B cell (primary cell): ENCODE results near the gene VWA3B. TPM values are rescaled to one million over a fixed set of nuclear protein-coding genes. Genes with fewer than 3 reads are reported as not detected.

ENCODE experiments used
- ATAC-seq: fragments of 200-7000 bp; cut with Tn5 transposase; one replicate; pipeline ENCODE4 v1.10.0; 2021; ENCODE audit warnings: low read depth, mild to moderate bottlenecking, moderate number of reproducible peaks, moderate library complexity
- CTCF ChIA-PET: fragments of 350-600 bp; sonication (Branson Sonifier 250); formaldehyde crosslinking; loops from one replicate; lab custom pipeline; 2021; ENCODE audit warnings: antibody characterized with exemption, inconsistent platforms; lab: Charles Lee
- POLR2A ChIA-PET: fragments of 350-600 bp; sonication (Branson Sonifier 250); formaldehyde crosslinking; loops from one replicate; lab custom pipeline; 2021; ENCODE audit warnings: antibody characterized with exemption; lab: Charles Lee
- DNase-seq: peaks from one replicate; pipeline ENCODE4 v3.0.0; 2013
- H2AFZ ChIP-seq: 2 replicates; pipeline ENCODE4 v1.6.1; 2012; ENCODE audit warnings: mild to moderate bottlenecking, low read depth, low read length; ENCODE audit not compliant: insufficient read depth, poor library complexity, severe bottlenecking
- H3K27ac ChIP-seq, 2 donors: 1 replicate in 1 of 2; 2 replicates in 1 of 2; pipeline ENCODE4 v1.5.1; 2012 to 2013; ENCODE audit warnings: low read length in 2 of 2, mild to moderate bottlenecking in 2 of 2, moderate library complexity in 1 of 2
- H3K27me3 ChIP-seq, 4 experiments: fragments of 200-600 bp in 1 of 4; sonication (generic) in 1 of 4; replicated peaks in 1 of 4; 1 replicate in 2 of 4; 2 replicates in 2 of 4; pipeline versions ENCODE4 v1.6.1 to v1.7.0; 2013 to 2016; ENCODE audit warnings: low read length in 3 of 4, mild to moderate bottlenecking in 2 of 4, mixed read lengths in 1 of 4, moderate library complexity in 1 of 4; ENCODE audit not compliant: insufficient read depth in 4 of 4, control insufficient read depth in 3 of 4; ENCODE audit errors: control extremely low read depth in 1 of 4
- H3K36me3 ChIP-seq, 2 experiments: replicated peaks in 1 of 2; 1 replicate in 1 of 2; 2 replicates in 1 of 2; pipeline versions ENCODE4 v1.6.1 to v1.7.1; 2013; ENCODE audit warnings: low read length in 1 of 2; ENCODE audit not compliant: insufficient read depth in 2 of 2, control insufficient read depth in 1 of 2; ENCODE audit errors: control extremely low read depth in 1 of 2, extremely low read depth in 1 of 2
- H3K4me1 ChIP-seq, 2 donors: fragments of 200-600 bp in 1 of 2; sonication (generic) in 1 of 2; 1 replicate in 1 of 2; 2 replicates in 1 of 2; pipeline versions ENCODE4 v1.5.1 to v1.6.1; 2013 to 2017; ENCODE audit warnings: low read length in 2 of 2; ENCODE audit not compliant: control insufficient read depth in 2 of 2, insufficient read depth in 2 of 2
- H3K4me2 ChIP-seq: replicated peaks from 2 replicates; pipeline ENCODE3; 2012; ENCODE audit warnings: mild to moderate bottlenecking, low read depth, low read length; ENCODE audit not compliant: poor library complexity, severe bottlenecking
- H3K4me3 ChIP-seq, 5 experiments: fragments of 200-600 bp in 1 of 5; sonication (generic) in 1 of 5; 1 replicate in 3 of 5; 2 replicates in 2 of 5; pipeline versions ENCODE4 v1.5.1 to v1.7.0; 2011 to 2016; ENCODE audit warnings: low read length in 4 of 5, mild to moderate bottlenecking in 4 of 5, low read depth in 2 of 5, control low read depth in 1 of 5, moderate library complexity in 1 of 5; ENCODE audit not compliant: insufficient read depth in 1 of 5; ENCODE audit errors: control extremely low read depth in 1 of 5, extremely low read depth in 1 of 5
- H3K79me2 ChIP-seq: fragments of 200-600 bp; sonication (generic); one replicate; pipeline ENCODE4 v1.6.0; 2016; ENCODE audit warnings: low read length; ENCODE audit not compliant: control insufficient read depth, insufficient read depth
- H3K9ac ChIP-seq: fragments of 200-600 bp; sonication (generic); 2 replicates; pipeline ENCODE4 v1.6.1; 2017; ENCODE audit warnings: mild to moderate bottlenecking, low read length, moderate library complexity
- H3K9me3 ChIP-seq, 3 donors: one replicate each; pipeline versions ENCODE4 v1.6.1 to v1.7.1; 2013; ENCODE audit warnings: low read length in 2 of 3; ENCODE audit not compliant: control insufficient read depth in 2 of 3, insufficient read depth in 1 of 3; ENCODE audit errors: control extremely low read depth in 1 of 3
- H4K20me1 ChIP-seq: 2 replicates; pipeline ENCODE4 v1.6.0; 2012; ENCODE audit warnings: mild to moderate bottlenecking, low read length; ENCODE audit not compliant: insufficient read depth, control insufficient read depth, poor library complexity, severe bottlenecking
- H3K27ac Mint-ChIP-seq: one replicate; pipeline ENCODE4 v1.8.0; 2021; ENCODE audit warnings: mixed read lengths
- H3K27me3 Mint-ChIP-seq: one replicate; pipeline ENCODE4 v1.8.0; 2021; ENCODE audit warnings: mixed read lengths
- H3K4me1 Mint-ChIP-seq: one replicate; pipeline ENCODE4 v1.8.0; 2021; ENCODE audit warnings: mixed read lengths
- H3K4me3 Mint-ChIP-seq: one replicate; pipeline ENCODE4 v1.8.0; 2021; ENCODE audit warnings: mixed read lengths
- H3K9me3 Mint-ChIP-seq: one replicate; pipeline ENCODE4 v1.8.0; 2022; ENCODE audit warnings: mixed read lengths; ENCODE audit not compliant: insufficient read depth
- EZH2 ChIP-seq: IDR thresholded peaks from 2 replicates; pipeline ENCODE4 v1.6.1; 2012; ENCODE audit warnings: borderline replicate concordance, low read depth, mild to moderate bottlenecking, moderate library complexity, low read length; ENCODE audit not compliant: insufficient read depth, poor library complexity, severe bottlenecking
- WGBS: methylation state at CpG from one replicate; pipeline ENCODE4 v1.1.5; 2013; ENCODE audit warnings: missing lambda C conversion rate; ENCODE audit not compliant: insufficient coverage; 5-methylcytosine and 5-hydroxymethylcytosine counted together
- intact Hi-C: fragments of 100-400 bp; cut with micrococcal nuclease; formaldehyde crosslinking; loops from one replicate; pipeline ENCODE4 v1.10.0; 2022
- polyA plus RNA-seq: library from polyadenylated mRNA; depleted of rRNA; stranded (reverse); fragments of >200 nt; gene quantifications from 2 replicates; pipeline ENCODE4 v1.2.3, GENCODE V29; 2012
- total RNA-seq, 2 donors: library from RNA; stranded (reverse); fragments of 120-200 nt in 1 of 2; gene quantifications; 1 replicate in 1 of 2; 2 replicates in 1 of 2; pipeline versions ENCODE4 v1.2.3 to v1.2.4, GENCODE V29; 2013 to 2022
- TF ChIP-seq, protein P1 (sequence below): fragments of 200-600 bp; IDR thresholded peaks from one replicate; pipeline ENCODE4 v1.8.0; 2022; ENCODE audit warnings: antibody characterized with exemption, mild to moderate bottlenecking

Gene VWA3B
- total and polyA plus RNA-seq, 2 donors (not counting 1 experiment from before 2014, with no cell fraction given) = not detected

- no peak overlapping the region for H3K4me2 ChIP-seq
- WGBS = 94% methylated on average over 2 of the region's 6 CpGs
- POLR2A ChIA-PET = no interaction called here
- no peak overlapping the region for H3K27ac ChIP-seq
- CTCF ChIA-PET = interaction anchor here (1.0 kb wide), 1 partner anchor 10 kb away, joined by 3 read pairs; no protein-coding TSS in a partner anchor
- no peaks in the 10 kb centered on the region for H3K27me3 Mint-ChIP-seq
- intact Hi-C loops = no loop called here
- no peaks in the 10 kb centered on the region for H4K20me1 ChIP-seq
- no peaks in the 10 kb centered on the region for H3K36me3 ChIP-seq
- no peaks in the 10 kb centered on the region for H3K79me2 ChIP-seq
- DNase-seq = no peak
- H2AFZ ChIP-seq = no peak overlapping the region
- no peak for ATAC-seq
- no peak for TF ChIP-seq EZH2
- TF ChIP-seq, protein P1, sequence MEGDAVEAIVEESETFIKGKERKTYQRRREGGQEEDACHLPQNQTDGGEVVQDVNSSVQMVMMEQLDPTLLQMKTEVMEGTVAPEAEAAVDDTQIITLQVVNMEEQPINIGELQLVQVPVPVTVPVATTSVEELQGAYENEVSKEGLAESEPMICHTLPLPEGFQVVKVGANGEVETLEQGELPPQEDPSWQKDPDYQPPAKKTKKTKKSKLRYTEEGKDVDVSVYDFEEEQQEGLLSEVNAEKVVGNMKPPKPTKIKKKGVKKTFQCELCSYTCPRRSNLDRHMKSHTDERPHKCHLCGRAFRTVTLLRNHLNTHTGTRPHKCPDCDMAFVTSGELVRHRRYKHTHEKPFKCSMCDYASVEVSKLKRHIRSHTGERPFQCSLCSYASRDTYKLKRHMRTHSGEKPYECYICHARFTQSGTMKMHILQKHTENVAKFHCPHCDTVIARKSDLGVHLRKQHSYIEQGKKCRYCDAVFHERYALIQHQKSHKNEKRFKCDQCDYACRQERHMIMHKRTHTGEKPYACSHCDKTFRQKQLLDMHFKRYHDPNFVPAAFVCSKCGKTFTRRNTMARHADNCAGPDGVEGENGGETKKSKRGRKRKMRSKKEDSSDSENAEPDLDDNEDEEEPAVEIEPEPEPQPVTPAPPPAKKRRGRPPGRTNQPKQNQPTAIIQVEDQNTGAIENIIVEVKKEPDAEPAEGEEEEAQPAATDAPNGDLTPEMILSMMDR = no peak
- no peaks in the 10 kb centered on the region for H3K4me1 ChIP-seq
- H3K27ac Mint-ChIP-seq = no peak overlapping the region
- no peaks in the 10 kb centered on the region for H3K27me3 ChIP-seq
- no peak overlapping the region for H3K4me3 ChIP-seq
- no peak overlapping the region for H3K9ac ChIP-seq
- H3K4me3 Mint-ChIP-seq = no peak overlapping the region
- H3K4me1 Mint-ChIP-seq = no peaks in the 10 kb centered on the region
- H3K9me3 ChIP-seq = no peaks in the 10 kb centered on the region
- no peaks in the 10 kb centered on the region for H3K9me3 Mint-ChIP-seq
Measured at GRCh38 chr2:98060277-98060676, 26.7 kb upstream of the VWA3B start.

- CTCF ChIA-PET = no interaction called here
- 93% methylated on average over 2 of the region's 4 CpGs for WGBS
Measured at GRCh38 chr2:98063291-98063854, 23.6 kb upstream of the VWA3B start.

More at GRCh38 chr2:98063291-98063854, 23.6 kb upstream of the VWA3B start:
- no peaks in the 10 kb centered on the region for H3K9me3 ChIP-seq
- H3K27ac ChIP-seq = no peak overlapping the region
- H3K9ac ChIP-seq = no peak overlapping the region
- H3K4me2 ChIP-seq = no peak overlapping the region
- no peak for ATAC-seq
- H3K4me3 ChIP-seq = no peak overlapping the region
- no peaks in the 10 kb centered on the region for H3K36me3 ChIP-seq
- Mint-ChIP-seq H3K27me3 (no peaks in the 10 kb centered on the region), H3K27ac (no peak overlapping the region), H3K4me3 (no peak overlapping the region), H3K4me1 (no peaks in the 10 kb centered on the region), H3K9me3 (no peaks in the 10 kb centered on the region)
- DNase-seq = no peak
- H3K4me1 ChIP-seq = no peaks in the 10 kb centered on the region
- POLR2A ChIA-PET = no interaction called here
- no peaks in the 10 kb centered on the region for H3K27me3 ChIP-seq
- intact Hi-C loops = no loop called here
- TF ChIP-seq, protein P1 = no peak
- no peak for TF ChIP-seq EZH2
- no peaks in the 10 kb centered on the region for H3K79me2 ChIP-seq
- no peak overlapping the region for H2AFZ ChIP-seq
- no peaks in the 10 kb centered on the region for H4K20me1 ChIP-seq
